ENCODE measurements around the gene SULT1E1.

- TF ChIP-seq EZH2 (IDR thresholded peaks at IDR 0.05; ENCODE audit: low read length) (no peak), CTCF (optimal IDR thresholded peaks at IDR 0.05 in 1 of 3, IDR thresholded peaks at IDR 0.05 in 1 of 3, conservative IDR thresholded peaks at IDR 0.05 in 1 of 3; ENCODE audit: extremely low read depth in 1 of 3, insufficient read depth in 2 of 3, low read length in 3 of 3) (no peak)
Observed at GRCh38 chr4:69909195-69909594, 49.2 kb upstream of the SULT1E1 start.

All from keratinocyte (primary cell).